Fibroblast of villous mesenchyme (primary cell): ENCODE data around the gene UXS1. TPM values are rescaled to one million over a fixed set of nuclear protein-coding genes. Genes with fewer than 3 reads are reported as not detected.
A peak's percentile ranks its signal among the peaks of the same experiment; 100 is the strongest.

Experiments
- DNase-seq: peaks from one replicate; pipeline ENCODE4 v3.0.0-alpha.2; 2010; ENCODE audit warnings: low read depth
- H3K4me3 ChIP-seq: 2 replicates; pipeline ENCODE4 v1.5.1; 2011; ENCODE audit warnings: low read depth, mild to moderate bottlenecking, low read length
- total RNA-seq: library from RNA; depleted of rRNA; stranded (reverse); fragments of >200 nt; gene quantifications from 2 replicates; pipeline ENCODE4 v1.2.3, GENCODE V29; 2012
- TF ChIP-seq, protein P1 (sequence below): IDR thresholded peaks from 2 replicates; pipeline ENCODE4 v1.5.1; 2012; ENCODE audit warnings: low read depth, mild to moderate bottlenecking, low read length; ENCODE audit not compliant: insufficient read depth

The UXS1 gene
- total RNA-seq, 1 donor = 37.6 TPM

- DNase-seq = no peak
- TF ChIP-seq, protein P1, sequence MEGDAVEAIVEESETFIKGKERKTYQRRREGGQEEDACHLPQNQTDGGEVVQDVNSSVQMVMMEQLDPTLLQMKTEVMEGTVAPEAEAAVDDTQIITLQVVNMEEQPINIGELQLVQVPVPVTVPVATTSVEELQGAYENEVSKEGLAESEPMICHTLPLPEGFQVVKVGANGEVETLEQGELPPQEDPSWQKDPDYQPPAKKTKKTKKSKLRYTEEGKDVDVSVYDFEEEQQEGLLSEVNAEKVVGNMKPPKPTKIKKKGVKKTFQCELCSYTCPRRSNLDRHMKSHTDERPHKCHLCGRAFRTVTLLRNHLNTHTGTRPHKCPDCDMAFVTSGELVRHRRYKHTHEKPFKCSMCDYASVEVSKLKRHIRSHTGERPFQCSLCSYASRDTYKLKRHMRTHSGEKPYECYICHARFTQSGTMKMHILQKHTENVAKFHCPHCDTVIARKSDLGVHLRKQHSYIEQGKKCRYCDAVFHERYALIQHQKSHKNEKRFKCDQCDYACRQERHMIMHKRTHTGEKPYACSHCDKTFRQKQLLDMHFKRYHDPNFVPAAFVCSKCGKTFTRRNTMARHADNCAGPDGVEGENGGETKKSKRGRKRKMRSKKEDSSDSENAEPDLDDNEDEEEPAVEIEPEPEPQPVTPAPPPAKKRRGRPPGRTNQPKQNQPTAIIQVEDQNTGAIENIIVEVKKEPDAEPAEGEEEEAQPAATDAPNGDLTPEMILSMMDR = no peak
- H3K4me3 ChIP-seq = no peak overlapping the region
Measured at GRCh38 chr2:106174056-106174455, 20.0 kb downstream of the UXS1 start.

GRCh38 chr2:106172649-106173048 is 21.5 kb downstream of the UXS1 start:
- no peak for DNase-seq
- TF ChIP-seq, protein P1 = no peak
- H3K4me3 ChIP-seq = no peak overlapping the region

DNA sequence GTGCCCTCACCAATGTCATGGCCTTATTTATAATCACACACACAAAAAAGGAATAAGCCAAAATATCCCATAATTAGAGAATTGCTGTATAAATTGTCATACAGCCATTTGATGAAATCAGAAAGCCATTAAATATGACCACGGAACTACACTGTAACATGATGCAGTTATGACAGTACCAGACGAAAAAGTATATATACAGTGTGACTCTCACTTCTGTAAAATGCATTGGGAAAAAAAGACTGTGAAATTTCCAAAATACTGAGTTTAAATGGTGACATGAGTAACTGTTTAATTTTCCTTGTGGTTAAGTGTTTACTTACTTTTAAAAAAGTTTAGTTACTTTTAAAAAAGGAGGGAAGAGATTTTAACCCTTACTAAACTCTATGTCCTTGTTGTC is 25.4 kb downstream of the UXS1 start:
- DNase-seq = no peak
- TF ChIP-seq, protein P1 = no peak
- no peak overlapping the region for H3K4me3 ChIP-seq

- H3K4me3 ChIP-seq = no peak overlapping the region
- no peak for DNase-seq
- TF ChIP-seq, protein P1 = no peak
Measured at GRCh38 chr2:106167067-106167466, 27.0 kb downstream of the UXS1 start.

DNA sequence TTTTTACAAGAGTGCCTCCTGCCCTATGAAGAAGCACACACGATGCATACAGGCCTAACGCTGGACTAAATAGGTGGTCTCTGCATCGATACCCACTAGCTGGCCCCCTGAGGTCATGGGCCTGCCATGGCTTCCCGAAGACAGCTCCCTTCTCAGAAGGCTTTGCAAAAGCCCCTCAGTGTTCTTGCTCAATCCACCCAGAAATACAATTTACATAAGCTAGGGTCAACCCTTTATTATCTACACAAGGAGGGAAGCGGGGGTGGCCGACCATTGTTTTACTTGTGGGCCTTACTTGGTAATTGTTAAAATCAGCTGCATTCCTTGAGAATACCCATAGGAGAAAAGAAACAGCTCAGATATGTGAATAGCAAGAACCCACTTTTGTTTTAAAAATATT is 28.5 kb downstream of the UXS1 start:
- no peak overlapping the region for H3K4me3 ChIP-seq
- TF ChIP-seq, protein P1 = no peak
- no peak for DNase-seq

DNA sequence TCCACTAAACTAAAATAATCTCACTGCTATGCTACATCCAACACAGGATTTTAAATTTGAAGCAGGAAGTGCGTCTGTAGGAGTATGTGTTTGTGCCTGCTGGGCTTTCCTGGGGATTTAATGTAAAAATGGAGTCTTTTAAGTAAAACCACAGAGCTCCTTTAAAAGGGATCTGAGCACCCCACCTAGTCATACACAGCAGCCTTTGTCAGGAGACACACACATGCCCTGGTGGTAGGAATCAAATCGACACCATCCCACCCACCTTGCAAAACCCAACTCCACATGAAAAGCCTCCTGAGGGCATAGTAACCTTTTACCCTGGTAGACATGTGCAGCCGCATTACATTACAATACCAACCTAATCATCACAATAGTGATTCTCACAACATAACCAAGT is 29.1 kb downstream of the UXS1 start:
- TF ChIP-seq, protein P1 = no peak
- DNase-seq = no peak

DNA sequence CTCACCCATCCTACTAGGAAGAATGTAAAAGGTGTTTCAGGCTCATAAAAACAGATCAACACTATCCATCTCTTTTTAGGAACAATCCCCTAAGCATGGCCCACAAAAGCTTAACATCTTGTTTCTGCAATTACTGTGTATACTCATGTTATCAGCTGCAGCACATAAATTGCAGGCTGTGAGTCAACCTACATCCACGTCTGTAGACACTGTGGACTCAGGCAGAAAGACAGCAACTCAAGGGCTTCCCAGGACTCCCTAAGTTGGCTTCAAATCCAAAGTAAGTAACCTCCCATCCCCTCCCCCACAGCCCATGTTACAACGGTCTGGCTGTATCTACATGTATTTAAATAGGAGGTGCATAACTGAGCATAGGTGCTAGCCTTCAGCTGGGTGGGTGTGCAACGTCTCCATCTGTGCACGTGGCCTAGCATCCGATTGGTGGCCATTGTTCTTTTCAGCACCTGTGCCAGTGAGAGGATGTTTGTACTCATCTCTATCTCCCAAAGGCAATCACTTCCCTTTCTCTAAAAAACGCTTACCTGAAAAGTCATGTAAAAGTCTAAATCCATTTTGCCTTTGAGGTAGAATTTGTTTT is 30.1 kb downstream of the UXS1 start:
- H3K4me3 ChIP-seq = no peak overlapping the region
- peak; percentile 60 for DNase-seq
- TF ChIP-seq, protein P1 = no peak

More for the DNA sequence above, 29.1 kb downstream of the UXS1 start:
- no peak overlapping the region for H3K4me3 ChIP-seq
